ENCODE results near the gene IL1R1.

IL1R1 gene

GRCh38 chr2:102141011-102141943, 1.3 kb upstream of the IL1R1 start:
- DNase-seq, result no peak

- peak; percentile 63 for DNase-seq
Measured at GRCh38 chr2:102142829-102143449, 393 bp downstream of the IL1R1 start.

GRCh38 chr2:102143450-102143985, 972 bp downstream of the IL1R1 start:
- DNase-seq, result peak; percentile 18

- no peak for DNase-seq
Measured at GRCh38 chr2:102144128-102144527, 1.6 kb downstream of the IL1R1 start.

- no peak for DNase-seq
Measured at GRCh38 chr2:102145107-102145506, 2.6 kb downstream of the IL1R1 start.

- no peak for DNase-seq
Measured at GRCh38 chr2:102145934-102146333, 3.4 kb downstream of the IL1R1 start.

GRCh38 chr2:102147935-102148334, 5.4 kb downstream of the IL1R1 start:
- no peak for DNase-seq

- DNase-seq, result no peak
Measured at GRCh38 chr2:102149243-102149642, 6.7 kb downstream of the IL1R1 start.

- DNase-seq, result no peak
Measured at GRCh38 chr2:102149644-102150455, 7.3 kb downstream of the IL1R1 start.

- no peak for DNase-seq
Measured at GRCh38 chr2:102154364-102154763, 11.8 kb downstream of the IL1R1 start.

- no peak for DNase-seq
Measured at GRCh38 chr2:102154946-102155702, 12.6 kb downstream of the IL1R1 start.

- DNase-seq, result no peak
Measured at GRCh38 chr2:102155703-102156515, 13.4 kb downstream of the IL1R1 start.

GRCh38 chr2:102158011-102158755, 15.6 kb downstream of the IL1R1 start:
- no peak for DNase-seq

- DNase-seq, result no peak
Measured at GRCh38 chr2:102159295-102159694, 16.7 kb downstream of the IL1R1 start.

GRCh38 chr2:102166189-102166845, 23.8 kb downstream of the IL1R1 start:
- no peak for DNase-seq

- DNase-seq, result no peak
Measured at GRCh38 chr2:102168026-102168771, 25.7 kb downstream of the IL1R1 start.

GRCh38 chr2:102171946-102172345, 29.4 kb downstream of the IL1R1 start:
- no peak for DNase-seq

- DNase-seq, result no peak
Measured at GRCh38 chr2:102172745-102173144, 30.2 kb downstream of the IL1R1 start.

GRCh38 chr2:102176172-102176571, 33.6 kb downstream of the IL1R1 start:
- no peak for DNase-seq

All from retina (tissue), 1 donor.